Activated T-cell treated with anti-CD3 and anti-CD28 coated beads, Interleukin-2, amount 50 U/mL, for 4 hours (primary cell): ENCODE data around the gene ACLY. TPM values are rescaled to one million over a fixed set of nuclear protein-coding genes. Genes with fewer than 3 reads are reported as not detected.

Source experiments
- ATAC-seq, 2 donors: fragments of 200-7000 bp; cut with Tn5 transposase; one replicate each; pipeline ENCODE4 v1.10.0; 2021
- DNase-seq: peaks from one replicate; pipeline ENCODE4 v3.0.0-alpha.2; 2020
- H3K27me3 Mint-ChIP-seq: one replicate; pipeline ENCODE4 v1.8.0; 2021; ENCODE audit warnings: low read depth, mixed read lengths
- H3K36me3 Mint-ChIP-seq: one replicate; pipeline ENCODE4 v1.8.0; 2022; ENCODE audit warnings: mixed read lengths; ENCODE audit not compliant: insufficient read depth
- H3K4me1 Mint-ChIP-seq: one replicate; pipeline ENCODE4 v1.8.0; 2021; ENCODE audit warnings: low read depth, mixed read lengths
- H3K4me3 Mint-ChIP-seq: one replicate; pipeline ENCODE4 v1.8.0; 2021; ENCODE audit warnings: mild to moderate bottlenecking, moderate library complexity, mixed read lengths
- H3K9me3 Mint-ChIP-seq: one replicate; pipeline ENCODE4 v1.8.0; 2021; ENCODE audit warnings: mixed read lengths
- total RNA-seq, 3 donors: library from RNA; stranded (reverse); gene quantifications; one replicate each; pipeline ENCODE4 v1.2.1, GENCODE V29; 2021

The ACLY gene
- total RNA-seq, 3 donors from 2014 or later: 197 to 210 (median 198) TPM

GRCh38 chr17:41928693-41929251 is 10.0 kb upstream of the ACLY start:
- Mint-ChIP-seq H3K4me3 (peak overlapping the region; percentile 98), H3K36me3 (no peaks in the 10 kb centered on the region), H3K27me3 (no peaks in the 10 kb centered on the region), H3K9me3 (no peaks in the 10 kb centered on the region), H3K4me1 (peaks cover 26% of the 10 kb centered on the region)
- no peak for ATAC-seq
- DNase-seq: no peak

- Mint-ChIP-seq H3K9me3 (no peaks in the 10 kb centered on the region), H3K36me3 (no peaks in the 10 kb centered on the region), H3K4me1 (peaks cover 19% of the 10 kb centered on the region), H3K27me3 (no peaks in the 10 kb centered on the region), H3K4me3 (no peak overlapping the region)
- ATAC-seq: no peak
- DNase-seq: no peak
These were observed 7.3 kb upstream of the ACLY start for GRCh38 chr17:41925991-41926590.

DNA sequence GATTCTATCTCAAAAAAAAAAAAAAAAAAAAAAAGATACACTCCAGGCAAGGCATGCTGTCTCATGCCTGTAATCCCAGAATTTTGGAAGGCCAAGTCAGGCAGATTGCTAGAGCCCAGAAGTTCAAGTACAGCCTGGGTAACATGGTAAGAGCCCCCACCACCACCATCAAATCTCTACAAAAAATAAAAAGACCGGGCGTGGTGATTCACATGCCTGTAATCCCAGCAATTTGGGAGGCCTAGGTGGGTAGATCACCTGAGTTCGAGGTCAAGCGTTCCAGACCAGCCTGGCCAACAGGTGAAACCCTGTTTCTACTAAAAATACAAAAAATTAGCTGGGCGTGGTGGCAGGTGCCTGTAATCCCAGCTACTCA is 1.8 kb upstream of the ACLY start:
- no peaks in the 10 kb centered on the region for H3K27me3 Mint-ChIP-seq
- no peak overlapping the region for H3K4me3 Mint-ChIP-seq
- H3K4me1 Mint-ChIP-seq: peaks cover 16% of the 10 kb centered on the region
- ATAC-seq (no peak), DNase-seq (no peak)
- H3K9me3 Mint-ChIP-seq: no peaks in the 10 kb centered on the region
- H3K36me3 Mint-ChIP-seq: peaks cover 3% of the 10 kb centered on the region

DNA sequence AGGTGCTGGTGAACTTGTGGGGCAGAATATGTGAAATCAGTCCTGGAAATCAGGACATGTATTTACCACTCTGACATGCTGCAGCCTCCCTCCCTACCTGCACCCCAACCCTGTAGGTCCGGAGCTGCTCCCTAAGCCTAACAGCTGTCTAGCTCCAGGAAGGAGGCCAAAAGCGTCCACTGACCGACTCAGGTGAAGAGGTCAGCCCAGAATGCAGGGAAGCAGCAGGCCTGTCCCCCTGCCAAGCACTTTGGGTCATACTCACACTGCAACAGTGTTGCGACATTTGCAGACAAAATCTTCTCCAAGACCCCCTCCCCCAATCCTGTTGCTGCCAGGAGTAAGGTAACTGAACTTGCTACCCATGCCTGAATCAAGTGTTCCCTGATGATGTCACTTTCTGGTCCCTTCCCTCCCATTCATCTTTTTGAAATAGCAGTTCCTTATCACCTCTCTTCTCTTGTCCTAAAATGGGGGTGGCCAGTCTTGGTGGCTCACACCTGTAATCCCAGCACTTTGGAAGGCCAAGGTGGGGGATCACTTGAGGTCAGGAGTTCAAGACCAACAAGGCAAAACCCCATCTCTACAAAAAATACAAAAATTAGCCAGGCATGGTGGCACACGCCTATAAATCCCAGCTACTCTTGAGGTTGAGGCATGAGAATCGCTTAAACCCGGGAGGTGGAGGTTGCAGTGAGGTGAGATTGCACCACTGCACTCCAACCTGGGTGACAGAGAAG is 1.3 kb upstream of the ACLY start:
- Mint-ChIP-seq H3K4me1 (peaks cover 19% of the 10 kb centered on the region), H3K9me3 (no peaks in the 10 kb centered on the region), H3K4me3 (peak overlapping the region; percentile 68), H3K27me3 (no peaks in the 10 kb centered on the region), H3K36me3 (peaks cover 4% of the 10 kb centered on the region)
- ATAC-seq (no peak), DNase-seq (no peak)

DNA sequence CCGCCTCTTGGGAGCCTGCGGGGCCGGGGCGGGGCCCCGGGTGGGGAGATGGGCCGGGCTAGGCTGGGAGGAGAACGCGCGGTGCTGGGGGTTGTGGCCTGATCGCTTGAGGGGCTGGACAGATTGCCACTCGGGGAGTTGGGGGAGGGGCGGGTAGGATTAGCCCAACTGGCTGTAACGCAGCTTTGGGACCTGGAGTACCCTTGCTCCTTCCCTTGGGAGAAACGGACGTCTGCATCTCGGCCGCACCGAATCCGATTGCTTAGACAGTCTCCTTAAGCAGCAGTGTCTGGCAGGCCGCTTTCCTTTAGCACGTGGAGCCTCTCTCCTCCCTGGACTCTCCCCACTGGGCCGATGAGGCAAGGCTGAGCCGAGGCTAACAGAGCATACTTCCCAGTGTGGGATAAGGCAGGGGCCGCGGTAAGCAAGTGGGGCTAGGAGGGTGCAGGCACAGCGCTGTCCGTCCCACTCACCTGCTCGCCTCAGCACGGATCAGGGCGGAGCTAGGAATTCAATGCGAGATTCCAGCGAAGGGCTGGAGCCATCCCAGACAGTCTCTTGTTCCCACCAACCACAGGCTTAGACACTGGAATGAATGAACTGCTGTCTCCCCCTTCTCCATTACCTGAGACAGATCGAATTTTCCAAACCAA is 540 bp upstream of the ACLY start:
- H3K36me3 Mint-ChIP-seq: peaks cover 6% of the 10 kb centered on the region
- DNase-seq (no peak), ATAC-seq (peak; percentile 4 to 6)
- H3K9me3 Mint-ChIP-seq: no peaks in the 10 kb centered on the region
- H3K4me3 Mint-ChIP-seq: peak overlapping the region; percentile 95
- no peaks in the 10 kb centered on the region for H3K27me3 Mint-ChIP-seq
- H3K4me1 Mint-ChIP-seq: peaks cover 25% of the 10 kb centered on the region

GRCh38 chr17:41917679-41918313 is 955 bp downstream of the ACLY start:
- ATAC-seq: peak in 1 of 2 donors; percentile 5
- Mint-ChIP-seq H3K27me3 (no peaks in the 10 kb centered on the region), H3K4me1 (peaks cover 30% of the 10 kb centered on the region), H3K4me3 (peak overlapping the region; percentile 95), H3K36me3 (peaks cover 9% of the 10 kb centered on the region), H3K9me3 (no peaks in the 10 kb centered on the region)
- peak; percentile 30 for DNase-seq

DNA sequence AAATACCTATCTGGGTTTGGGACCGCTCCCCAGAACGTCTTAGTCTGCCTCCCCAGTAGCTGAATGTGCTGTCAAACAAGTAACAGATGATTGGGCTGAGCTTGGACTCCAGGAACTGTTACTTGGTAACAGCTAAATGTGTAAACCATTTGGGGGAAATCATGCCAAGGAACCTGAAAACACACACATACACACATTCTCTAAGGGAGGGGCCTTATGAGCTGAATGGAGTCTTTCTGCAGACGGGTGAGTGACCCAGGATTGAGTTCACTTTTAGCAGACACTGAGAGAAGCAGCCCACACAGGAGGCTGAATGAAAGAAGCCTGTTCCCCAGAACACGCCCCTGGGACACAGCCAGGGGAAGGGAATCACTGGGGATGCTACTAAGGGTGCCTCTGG is 1.6 kb downstream of the ACLY start:
- ATAC-seq: no peak
- peaks cover 30% of the 10 kb centered on the region for H3K4me1 Mint-ChIP-seq
- no peak for DNase-seq
- H3K36me3 Mint-ChIP-seq: peaks cover 15% of the 10 kb centered on the region
- no peaks in the 10 kb centered on the region for H3K27me3 Mint-ChIP-seq
- H3K9me3 Mint-ChIP-seq: no peaks in the 10 kb centered on the region
- peak overlapping the region; percentile 95 for H3K4me3 Mint-ChIP-seq

DNA sequence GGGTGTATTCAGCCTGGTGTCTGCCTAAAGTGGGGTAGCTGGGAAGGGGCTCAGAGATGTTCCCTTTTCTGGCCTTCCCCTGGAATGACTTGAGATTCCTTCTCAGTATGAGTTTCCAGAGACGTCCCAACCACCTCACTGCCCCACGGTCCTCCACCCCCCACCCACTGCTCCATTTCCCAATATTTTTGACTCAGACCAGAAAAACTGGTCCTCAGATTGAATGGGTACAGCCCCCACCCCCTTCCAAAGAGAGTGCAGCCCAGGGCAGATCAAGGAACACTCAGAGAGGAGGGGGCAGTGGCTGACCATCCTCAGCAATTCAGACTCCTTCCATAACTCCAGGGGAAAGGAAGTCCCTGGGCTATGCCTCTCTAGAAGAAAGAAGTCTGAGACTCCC is 3.2 kb downstream of the ACLY start:
- peak overlapping the region; percentile 27 for H3K4me3 Mint-ChIP-seq

GRCh38 chr17:41915020-41915419 is 3.7 kb downstream of the ACLY start:
- Mint-ChIP-seq H3K4me1 (peaks cover 28% of the 10 kb centered on the region), H3K9me3 (no peaks in the 10 kb centered on the region), H3K4me3 (no peak overlapping the region), H3K27me3 (no peaks in the 10 kb centered on the region), H3K36me3 (peaks cover 20% of the 10 kb centered on the region)
- no peak for ATAC-seq
- no peak for DNase-seq

More for the DNA sequence above, 3.2 kb downstream of the ACLY start:
- Mint-ChIP-seq H3K27me3 (no peaks in the 10 kb centered on the region), H3K36me3 (peaks cover 15% of the 10 kb centered on the region), H3K9me3 (no peaks in the 10 kb centered on the region), H3K4me1 (peaks cover 30% of the 10 kb centered on the region)
- DNase-seq (no peak), ATAC-seq (no peak)

- ATAC-seq (no peak), DNase-seq (no peak)
- H3K4me1 Mint-ChIP-seq: peaks cover 27% of the 10 kb centered on the region
- H3K36me3 Mint-ChIP-seq: peaks cover 26% of the 10 kb centered on the region
- H3K27me3 Mint-ChIP-seq: no peaks in the 10 kb centered on the region
- no peak overlapping the region for H3K4me3 Mint-ChIP-seq
- H3K9me3 Mint-ChIP-seq: no peaks in the 10 kb centered on the region
These were observed 4.4 kb downstream of the ACLY start for GRCh38 chr17:41914358-41914766.

GRCh38 chr17:41913798-41914197 is 5.0 kb downstream of the ACLY start:
- no peak overlapping the region for H3K4me3 Mint-ChIP-seq
- ATAC-seq (no peak), DNase-seq (no peak)
- no peaks in the 10 kb centered on the region for H3K9me3 Mint-ChIP-seq
- H3K36me3 Mint-ChIP-seq: peaks cover 27% of the 10 kb centered on the region
- no peaks in the 10 kb centered on the region for H3K27me3 Mint-ChIP-seq
- peaks cover 27% of the 10 kb centered on the region for H3K4me1 Mint-ChIP-seq

DNA sequence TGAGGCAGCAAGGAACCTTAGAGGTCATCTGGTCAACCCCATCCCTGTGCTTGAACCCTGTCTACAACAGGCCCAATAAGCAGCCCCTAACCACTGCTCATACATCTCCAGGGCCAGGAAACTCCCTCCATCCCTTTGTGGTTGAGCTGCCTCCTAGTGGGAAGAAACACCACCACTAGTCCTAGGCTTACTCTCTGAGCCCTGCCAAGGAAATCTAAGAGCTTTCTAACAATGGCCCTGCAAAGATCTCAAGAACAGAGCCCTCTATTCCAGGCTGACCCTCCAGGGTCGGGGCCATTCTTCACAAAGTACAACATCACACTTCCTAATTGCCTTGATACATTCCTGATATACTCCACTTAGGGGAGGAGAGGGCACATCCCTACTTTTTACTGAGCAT is 5.8 kb downstream of the ACLY start:
- Mint-ChIP-seq H3K27me3 (no peaks in the 10 kb centered on the region), H3K4me3 (no peak overlapping the region)
- no peak for ATAC-seq

DNA sequence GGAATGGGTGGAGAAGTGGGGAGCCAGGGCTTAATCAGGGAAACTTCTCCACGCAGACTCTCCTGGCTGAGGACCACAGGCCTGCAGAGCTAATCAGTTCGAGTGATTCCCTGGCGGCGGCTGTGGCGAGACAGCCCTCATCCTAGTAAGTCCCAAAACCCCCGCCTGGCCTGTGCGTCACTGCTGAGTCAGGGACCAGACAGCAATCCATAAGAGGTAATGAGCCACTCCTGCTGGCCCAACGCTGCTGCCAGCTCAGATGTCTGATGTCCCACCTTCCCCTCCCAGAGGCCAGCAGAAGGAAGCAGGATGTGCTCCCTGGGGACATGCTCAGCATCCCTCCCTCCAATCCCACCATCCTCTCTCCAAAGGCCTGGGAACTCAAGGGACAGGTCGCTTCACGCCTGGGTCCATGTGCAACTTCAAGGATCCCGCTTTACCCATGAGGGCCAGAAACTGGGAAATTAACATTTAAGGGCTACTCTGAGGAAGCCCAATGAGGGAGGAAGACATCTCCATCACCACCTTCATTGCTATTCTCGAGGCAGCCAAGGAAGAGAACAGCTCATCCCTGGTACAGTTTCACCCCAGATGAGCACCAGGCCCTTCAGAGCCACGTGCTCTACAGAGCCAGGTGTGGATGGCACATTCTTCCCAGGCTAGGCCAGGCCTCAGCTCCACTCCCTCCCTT is 7.9 kb downstream of the ACLY start:
- Mint-ChIP-seq H3K36me3 (peaks cover 37% of the 10 kb centered on the region), H3K27me3 (no peaks in the 10 kb centered on the region), H3K9me3 (no peaks in the 10 kb centered on the region), H3K4me1 (peaks cover 16% of the 10 kb centered on the region), H3K4me3 (no peak overlapping the region)
- DNase-seq: no peak
- ATAC-seq: no peak

More for the DNA sequence above, 5.8 kb downstream of the ACLY start:
- Mint-ChIP-seq H3K4me1 (peaks cover 27% of the 10 kb centered on the region), H3K36me3 (peaks cover 30% of the 10 kb centered on the region), H3K9me3 (no peaks in the 10 kb centered on the region)
- no peak for DNase-seq

DNA sequence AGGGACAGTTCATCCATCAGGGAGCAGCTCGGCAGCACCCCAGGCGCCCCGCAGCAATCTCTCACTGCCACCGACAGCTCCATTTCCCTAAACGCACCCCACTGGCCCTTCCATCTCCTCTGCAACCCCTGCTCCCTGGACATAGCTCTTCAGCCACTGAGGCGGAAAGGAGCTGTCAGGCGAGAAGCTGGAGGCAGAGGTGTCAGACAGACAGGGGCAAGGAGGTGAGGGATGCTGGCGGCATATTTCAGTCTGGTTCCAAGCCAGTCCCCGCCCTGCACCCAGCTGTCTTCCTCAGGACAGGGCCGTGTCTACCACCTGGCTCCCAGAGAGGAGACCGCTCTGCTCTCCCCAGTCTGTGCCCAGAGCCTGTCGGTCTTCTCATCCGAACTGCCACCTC is 9.7 kb downstream of the ACLY start:
- no peaks in the 10 kb centered on the region for H3K9me3 Mint-ChIP-seq
- no peaks in the 10 kb centered on the region for H3K27me3 Mint-ChIP-seq
- peaks cover 4% of the 10 kb centered on the region for H3K4me1 Mint-ChIP-seq
- H3K36me3 Mint-ChIP-seq: peaks cover 44% of the 10 kb centered on the region
- ATAC-seq (no peak), DNase-seq (no peak)
- no peak overlapping the region for H3K4me3 Mint-ChIP-seq
